Amniotic stem cell (primary cell): ENCODE data around the gene CCDC106.

Experiments used
- DNase-seq: peaks from one replicate; lab custom pipeline; 2025; lab: John Stamatoyannopoulos, UW

The CCDC106 gene

GRCh38 chr19:55647732-55648584 is at the start of gene CCDC106:
CCDC106 (plus strand) TSS chr19:55648212; CDS start chr19:55649047, 835 bp downstream.
- DNase-seq: no peak

DNA sequence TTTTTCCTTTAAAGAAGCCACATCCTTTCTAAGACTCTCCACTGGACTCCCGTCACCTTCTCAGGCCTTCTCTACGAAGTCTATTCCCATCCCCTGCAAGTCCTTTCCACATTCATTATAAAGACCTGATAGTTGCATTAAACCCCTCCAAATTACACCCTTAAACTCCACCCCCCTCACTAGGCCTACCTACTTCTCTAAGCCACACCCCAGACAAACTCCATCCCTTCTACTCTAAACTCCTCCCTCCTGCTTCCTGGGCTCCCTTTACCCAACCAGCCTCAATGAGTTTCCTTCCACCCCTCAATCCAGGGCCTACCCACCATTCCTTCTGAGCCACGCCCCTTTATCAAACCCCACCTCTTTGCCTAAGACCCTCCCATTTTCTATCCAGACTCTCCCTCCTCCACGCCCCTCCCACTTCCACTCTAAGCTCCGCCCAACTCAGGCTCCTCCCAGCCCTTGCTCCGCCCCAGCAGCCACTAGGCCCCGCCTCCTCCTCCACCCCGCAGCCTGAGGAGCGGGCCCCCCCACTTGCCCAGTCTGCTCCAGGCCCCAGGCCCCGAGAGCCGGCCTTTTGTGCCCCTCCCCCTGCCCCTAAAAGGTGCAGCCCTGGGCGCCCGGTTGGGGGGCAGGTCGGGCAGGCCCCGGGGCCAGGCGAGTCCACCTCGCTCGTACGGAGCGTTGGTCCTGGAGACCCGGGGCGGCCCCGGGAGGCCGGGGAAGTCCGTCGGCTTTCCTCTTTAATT is 49.1 kb upstream of the CCDC106 start:
- peak; percentile 81 for DNase-seq

DNA sequence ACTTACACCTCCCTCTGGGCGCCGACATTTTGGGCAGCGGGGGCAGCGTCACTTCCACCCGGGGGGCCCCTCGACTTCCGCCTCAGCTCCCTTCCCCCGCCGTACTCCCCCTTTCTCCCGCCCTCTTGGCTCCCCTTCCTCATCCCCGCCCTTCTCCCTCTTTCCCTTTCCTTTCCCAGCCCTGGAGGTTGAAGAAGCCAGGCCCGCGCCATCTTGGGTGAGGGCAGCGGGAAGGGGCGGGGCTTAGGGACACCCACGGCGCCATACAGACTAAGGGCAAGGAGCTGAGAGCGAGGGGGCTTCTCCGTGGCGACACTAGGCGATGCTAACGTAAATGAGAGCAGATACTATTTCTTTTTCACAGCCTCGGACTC is 48.6 kb upstream of the CCDC106 start, which contains the start of gene FIZ1:
TSS of gene FIZ1 (minus strand) at position 50 of the 374 bp plus-strand sequence. CDS start 1,652 bp downstream, outside the sequence.
- DNase-seq: peak; percentile 96

- DNase-seq: peak; percentile 82
Measured at GRCh38 chr19:55599842-55600661, 48.0 kb upstream of the CCDC106 start, which contains the start of gene ZNF524. ZNF524 (plus strand) TSS chr19:55600288; CDS start chr19:55602113, 1,825 bp downstream.

DNA sequence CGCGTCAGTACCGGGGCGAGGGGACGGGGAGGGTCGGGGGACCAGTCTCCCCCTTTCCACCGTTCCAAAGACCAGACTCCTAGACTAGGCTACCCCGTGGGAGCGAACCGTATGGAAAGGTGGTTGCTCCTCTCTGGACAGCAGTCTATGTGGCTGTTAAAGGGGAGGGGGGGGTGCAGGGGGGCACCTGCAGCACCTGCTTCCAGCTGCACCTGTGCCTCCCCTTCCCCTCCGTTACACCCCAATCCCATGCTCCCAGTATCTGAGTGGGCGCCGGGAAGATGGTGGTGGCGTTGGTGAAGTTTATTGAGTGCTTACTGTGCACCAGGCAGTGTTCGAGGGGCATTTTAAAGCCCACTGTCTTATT is 47.4 kb upstream of the CCDC106 start:
- no peak for DNase-seq

GRCh38 chr19:55601084-55601483 is 46.9 kb upstream of the CCDC106 start:
- DNase-seq: no peak

DNA sequence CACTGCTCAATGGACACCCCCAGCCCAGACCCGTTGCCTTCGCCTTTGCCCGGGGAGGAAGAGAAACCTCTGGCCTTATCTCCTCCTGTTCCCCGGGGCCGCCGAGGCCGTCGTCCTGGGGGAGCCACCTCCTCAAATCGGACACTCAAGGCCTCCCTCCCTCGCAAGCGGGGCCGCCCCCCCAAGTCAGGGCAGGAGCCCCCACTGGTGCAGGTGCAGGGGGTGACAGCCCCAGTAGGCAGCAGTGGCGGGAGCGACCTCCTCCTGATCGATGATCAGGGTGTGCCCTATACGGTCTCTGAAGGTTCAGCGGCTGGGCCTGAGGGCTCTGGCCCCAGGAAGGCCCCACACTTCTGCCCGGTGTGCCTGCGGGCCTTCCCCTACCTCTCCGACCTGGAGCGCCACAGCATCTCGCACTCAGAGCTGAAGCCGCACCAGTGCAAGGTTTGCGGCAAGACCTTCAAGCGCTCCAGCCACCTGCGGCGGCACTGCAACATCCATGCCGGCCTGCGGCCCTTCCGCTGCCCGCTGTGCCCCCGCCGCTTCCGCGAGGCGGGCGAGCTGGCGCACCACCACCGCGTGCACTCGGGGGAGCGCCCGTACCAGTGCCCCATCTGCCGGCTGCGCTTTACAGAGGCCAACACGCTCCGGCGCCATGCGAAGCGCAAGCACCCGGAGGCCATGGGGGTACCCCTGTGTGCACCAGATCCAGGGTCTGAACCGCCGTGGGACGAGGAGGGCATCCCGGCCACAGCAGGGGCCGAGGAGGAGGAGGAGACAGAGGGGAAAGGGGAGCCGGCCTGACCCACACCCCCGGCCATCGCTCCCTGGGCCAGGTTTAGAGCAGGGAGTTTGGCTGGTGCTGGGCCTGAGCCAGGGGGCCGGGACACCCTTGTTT is 45.7 kb upstream of the CCDC106 start:
- DNase-seq: no peak

DNA sequence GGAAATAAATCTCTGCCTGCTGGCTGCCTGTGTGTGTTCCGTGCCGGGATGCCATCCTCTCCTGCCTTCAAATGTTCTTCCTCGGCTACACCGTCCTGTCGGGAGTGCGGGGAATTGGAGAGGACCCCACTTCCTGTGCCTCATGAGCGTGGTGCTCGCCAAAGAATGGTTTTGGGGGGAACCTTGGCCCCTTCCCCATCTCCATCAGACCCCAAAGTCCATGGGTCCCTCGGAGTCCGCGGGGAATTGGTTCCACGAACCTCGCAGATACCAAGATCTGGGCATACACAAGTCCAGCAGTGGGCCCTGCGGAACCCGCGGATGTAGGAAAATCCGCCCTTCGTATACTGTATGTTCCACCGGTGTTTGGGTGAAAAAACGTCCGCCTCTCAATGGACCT is 44.9 kb upstream of the CCDC106 start:
- no peak for DNase-seq

- no peak for DNase-seq
Measured at GRCh38 chr19:55603581-55604292, 44.3 kb upstream of the CCDC106 start.

- DNase-seq: peak; percentile 94
Measured at GRCh38 chr19:55605207-55605636, 42.8 kb upstream of the CCDC106 start.

DNA sequence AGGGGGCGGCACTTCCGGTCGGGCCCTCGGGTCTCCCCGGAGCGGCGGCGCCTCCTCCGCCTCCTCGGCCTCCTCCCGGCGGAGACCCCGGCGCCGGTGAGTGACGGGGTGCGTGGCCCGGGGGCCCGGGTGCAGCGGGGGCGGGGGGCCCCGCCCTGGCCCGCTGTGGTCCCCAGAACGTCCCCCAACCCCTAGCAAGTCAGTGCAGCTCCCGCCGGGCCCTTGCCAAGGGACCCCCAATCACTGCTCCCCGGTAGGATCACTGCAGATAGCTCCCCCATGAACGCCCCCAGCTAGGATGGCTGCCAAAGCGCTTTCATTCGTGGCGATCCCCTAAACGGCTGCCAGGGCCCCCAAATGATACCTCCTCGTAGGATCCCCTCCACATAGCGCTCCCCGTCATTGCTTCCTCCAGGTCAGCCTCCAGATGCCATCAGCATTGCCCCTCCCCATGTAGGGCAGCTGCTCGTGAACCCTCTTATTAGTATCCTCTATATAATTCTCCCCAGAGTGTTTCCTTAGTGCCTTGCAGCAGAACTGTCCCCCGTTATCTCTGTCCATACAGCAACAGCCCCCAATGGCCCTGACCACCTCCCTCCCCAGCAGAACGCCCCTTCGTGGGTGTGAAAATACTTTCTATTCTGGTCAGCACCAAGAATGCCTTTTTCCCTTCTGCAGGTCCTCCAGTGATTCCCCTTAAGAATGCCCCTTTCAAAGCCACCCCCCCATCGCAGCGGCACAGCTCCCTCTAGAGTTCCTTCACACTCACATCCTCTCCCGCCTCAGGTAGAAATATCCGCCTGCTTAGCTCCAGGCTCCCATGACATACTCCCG is 42.2 kb upstream of the CCDC106 start, which contains the start of gene ZNF865:
TSS of gene ZNF865 (plus strand) at position 11 of the 834 bp plus-strand sequence. CDS start 7,972 bp downstream, outside the sequence.
- DNase-seq: peak; percentile 87

DNA sequence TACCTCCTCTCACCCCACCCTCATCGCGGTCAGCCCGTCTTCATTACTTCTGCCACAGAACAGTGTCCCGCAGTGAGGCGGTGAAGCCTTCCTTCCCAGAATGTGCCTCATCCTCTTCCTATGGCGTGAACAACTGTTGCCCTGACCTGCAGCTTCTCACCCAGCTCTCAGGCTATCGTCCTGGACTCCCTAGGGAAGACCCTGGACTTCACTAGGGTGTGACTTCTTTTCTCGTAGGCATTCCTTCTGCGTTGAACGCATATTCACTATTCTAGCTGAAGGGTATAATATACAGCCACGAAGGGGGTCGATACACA is 41.6 kb upstream of the CCDC106 start:
- DNase-seq: no peak

DNA sequence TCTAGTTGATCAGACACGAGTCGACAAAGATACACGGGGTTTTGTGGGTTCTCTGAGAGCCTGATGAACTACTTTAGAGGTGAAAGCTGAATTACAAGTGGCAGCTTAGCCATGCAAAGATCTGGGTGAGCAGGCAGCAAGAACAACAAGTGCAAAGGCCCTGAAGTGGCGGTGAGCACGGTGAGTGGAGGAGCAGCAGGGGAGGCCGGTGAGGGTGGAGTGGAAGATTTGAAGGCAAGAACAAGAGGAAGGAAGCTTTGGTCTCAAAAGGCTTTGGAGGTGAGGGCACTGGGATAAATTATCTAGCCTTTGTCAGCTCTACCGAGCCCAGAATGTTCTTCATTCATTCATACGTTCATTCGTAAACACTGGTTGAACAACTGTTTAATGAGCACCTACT is 41.2 kb upstream of the CCDC106 start:
- DNase-seq: no peak

GRCh38 chr19:55609326-55609725 is 38.7 kb upstream of the CCDC106 start:
- DNase-seq: no peak

- DNase-seq: no peak
Measured at GRCh38 chr19:55611300-55611982, 36.6 kb upstream of the CCDC106 start.

GRCh38 chr19:55611983-55612645 is 35.9 kb upstream of the CCDC106 start:
- no peak for DNase-seq

DNA sequence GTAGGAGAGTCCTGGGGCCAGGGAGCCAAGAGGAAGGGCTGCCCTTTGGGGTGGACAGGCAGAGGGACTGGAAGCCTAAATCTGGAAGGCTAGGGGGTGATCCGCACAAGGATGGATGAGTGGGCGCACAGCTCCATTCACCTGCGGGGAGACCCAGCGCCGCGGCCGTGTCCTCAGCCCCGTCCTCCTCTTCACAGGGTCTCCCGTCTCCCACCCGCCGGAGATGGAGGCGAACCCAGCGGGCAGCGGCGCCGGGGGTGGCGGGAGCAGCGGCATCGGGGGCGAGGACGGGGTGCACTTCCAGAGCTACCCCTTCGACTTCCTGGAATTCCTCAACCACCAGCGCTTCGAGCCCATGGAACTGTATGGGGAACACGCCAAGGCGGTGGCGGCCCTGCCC is 34.6 kb upstream of the CCDC106 start:
- no peak for DNase-seq
